H1 (cell line): ENCODE measurements around the gene DPH6. TPM values are rescaled to one million over a fixed set of nuclear protein-coding genes. Genes with fewer than 3 reads are reported as not detected.

Experiments
- CTCF ChIA-PET: fragments of 300-600 bp; sonication (Branson Sonifier 250); formaldehyde crosslinking; loops from one replicate; lab custom pipeline; 2021; ENCODE audit not compliant: partially characterized antibody; lab: Charles Lee
- POLR2A ChIA-PET: fragments of 300-600 bp; sonication (Branson Sonifier 250); formaldehyde crosslinking; loops from one replicate; lab custom pipeline; 2021; ENCODE audit warnings: inconsistent platforms; ENCODE audit not compliant: partially characterized antibody; lab: Charles Lee
- DNase-seq, 2 experiments: peaks; one replicate each; pipeline versions ENCODE4 v3.0.0 to v3.0.0-alpha.2; 2010 to 2022; ENCODE audit warnings: low spot score in 2 of 2, low read depth in 1 of 2, mixed read lengths in 1 of 2
- FAIRE-seq: peaks from 2 replicates; lab custom pipeline; 2011; peaks lifted over from hg19 to GRCh38; lab: Jason Lieb, UNC
- H2AFZ ChIP-seq: 2 replicates; pipeline ENCODE4 v1.8.1; 2012; ENCODE audit warnings: low read length, inconsistent platforms
- H2AK5ac ChIP-seq: 2 replicates; pipeline ENCODE4 v1.6.1; 2013; ENCODE audit warnings: low read depth, low read length
- H2BK120ac ChIP-seq: replicated peaks from 2 replicates; pipeline ENCODE3; 2013; ENCODE audit warnings: low read depth, low read length, inconsistent platforms
- H2BK12ac ChIP-seq: 2 replicates; pipeline ENCODE4 v1.6.1; 2013; ENCODE audit warnings: low read depth, low read length
- H2BK15ac ChIP-seq: 2 replicates; pipeline ENCODE4 v1.6.1; 2013; ENCODE audit warnings: low read length
- H2BK20ac ChIP-seq: 2 replicates; pipeline ENCODE4 v1.6.1; 2013; ENCODE audit warnings: low read length
- H2BK5ac ChIP-seq: 2 replicates; pipeline ENCODE4 v1.6.1; 2013; ENCODE audit warnings: low read depth, low read length
- H3K14ac ChIP-seq: 2 replicates; pipeline ENCODE4 v1.6.1; 2013; ENCODE audit warnings: inconsistent platforms; ENCODE audit not compliant: insufficient read length
- H3K18ac ChIP-seq: 2 replicates; pipeline ENCODE4 v1.6.1; 2013; ENCODE audit warnings: low read length; ENCODE audit errors: extremely low read depth
- H3K23ac ChIP-seq: 2 replicates; pipeline ENCODE4 v1.6.1; 2013; ENCODE audit warnings: inconsistent platforms; ENCODE audit not compliant: insufficient read length
- H3K23me2 ChIP-seq: 2 replicates; pipeline ENCODE4 v1.6.1; 2013; ENCODE audit warnings: low read depth, low read length
- H3K27ac ChIP-seq: 2 replicates; pipeline ENCODE4 v1.6.1; 2011; ENCODE audit warnings: low read depth, low read length, inconsistent platforms
- H3K27me3 ChIP-seq, 4 experiments: replicated peaks in 1 of 4; 1 replicate in 1 of 4; 2 replicates in 3 of 4; pipeline versions ENCODE4 v1.6.1 to v1.8.1; 2011 to 2013; ENCODE audit warnings: low read length in 3 of 4, mild to moderate bottlenecking in 3 of 4, inconsistent platforms in 2 of 4, mixed read lengths in 2 of 4, moderate library complexity in 1 of 4; ENCODE audit not compliant: control insufficient read depth in 3 of 4, insufficient read depth in 3 of 4; ENCODE audit errors: extremely low read depth in 1 of 4
- H3K36me3 ChIP-seq, 4 experiments: 2 replicates each; pipeline versions ENCODE4 v1.6.1 to v1.8.1; 2011 to 2013; ENCODE audit warnings: mild to moderate bottlenecking in 4 of 4, low read length in 3 of 4, moderate library complexity in 2 of 4, control low read depth in 1 of 4, inconsistent platforms in 1 of 4; ENCODE audit not compliant: insufficient read depth in 4 of 4, control insufficient read depth in 2 of 4
- H3K4ac ChIP-seq: replicated peaks from 2 replicates; pipeline ENCODE3; 2013; ENCODE audit warnings: low read length, low read depth, mixed read lengths, inconsistent platforms; ENCODE audit not compliant: insufficient read length
- H3K4me1 ChIP-seq, 4 experiments: replicated peaks in 1 of 4; 1 replicate in 1 of 4; 2 replicates in 3 of 4; pipeline versions ENCODE4 v1.6.1 to v1.8.1; 2011 to 2013; ENCODE audit warnings: low read length in 3 of 4, inconsistent platforms in 2 of 4, mixed read lengths in 1 of 4; ENCODE audit not compliant: insufficient read depth in 4 of 4, control insufficient read depth in 3 of 4
- H3K4me2 ChIP-seq, 2 experiments: 2 replicates each; pipeline versions ENCODE4 v1.6.1 to v1.8.1; 2011 to 2013; ENCODE audit warnings: low read depth in 2 of 2, low read length in 2 of 2, control low read depth in 1 of 2, inconsistent platforms in 1 of 2, mild to moderate bottlenecking in 1 of 2; ENCODE audit not compliant: insufficient read depth in 1 of 2
- H3K4me3 ChIP-seq, 4 experiments: fragments of 200-600, 300-600 bp in 1 of 4; sonication (generic), shearing (Covaris generic), sonication (Bioruptor Twin) in 1 of 4; 2 replicates each; pipeline versions ENCODE4 v1.5.1 to v1.8.1; 2011 to 2016; ENCODE audit warnings: low read length in 4 of 4, low read depth in 3 of 4, control low read depth in 2 of 4, inconsistent platforms in 2 of 4, mild to moderate bottlenecking in 2 of 4, mixed read lengths in 1 of 4, moderate library complexity in 1 of 4; ENCODE audit not compliant: insufficient read depth in 2 of 4; ENCODE audit errors: extremely low read depth in 1 of 4
- H3K56ac ChIP-seq: replicated peaks from 2 replicates; pipeline ENCODE3; 2013; ENCODE audit warnings: low read depth, mild to moderate bottlenecking, mixed read lengths, low read length, inconsistent platforms; ENCODE audit not compliant: insufficient read length
- H3K79me1 ChIP-seq: 2 replicates; pipeline ENCODE4 v1.6.1; 2013; ENCODE audit warnings: low read depth, low read length, control low read depth
- H3K79me2 ChIP-seq, 2 experiments: 2 replicates each; pipeline versions ENCODE4 v1.6.1 to v1.8.1; 2012 to 2013; ENCODE audit warnings: low read length in 2 of 2, mild to moderate bottlenecking in 2 of 2, inconsistent platforms in 1 of 2; ENCODE audit not compliant: insufficient read depth in 2 of 2, control insufficient read depth in 1 of 2
- H3K9ac ChIP-seq, 4 experiments: replicated peaks in 1 of 4; 1 replicate in 1 of 4; 2 replicates in 3 of 4; pipeline versions ENCODE4 v1.6.1 to v1.8.1; 2011 to 2013; ENCODE audit warnings: low read depth in 3 of 4, low read length in 3 of 4, control low read depth in 2 of 4, mild to moderate bottlenecking in 2 of 4, moderate library complexity in 2 of 4, inconsistent platforms in 1 of 4; ENCODE audit errors: extremely low read depth in 1 of 4
- H3K9me3 ChIP-seq, 2 experiments: 2 replicates each; pipeline versions ENCODE4 v1.6.1 to v1.8.1; 2012 to 2013; ENCODE audit warnings: mild to moderate bottlenecking in 2 of 2, moderate library complexity in 2 of 2, control low read depth in 1 of 2, inconsistent platforms in 1 of 2, low read depth in 1 of 2, low read length in 1 of 2, mixed read lengths in 1 of 2; ENCODE audit not compliant: insufficient read depth in 2 of 2
- H4K20me1 ChIP-seq, 2 experiments: replicated peaks in 1 of 2; 2 replicates each; pipeline versions ENCODE3 to v1.8.1; 2011 to 2013; ENCODE audit warnings: inconsistent platforms in 2 of 2, low read length in 2 of 2, mild to moderate bottlenecking in 1 of 2; ENCODE audit not compliant: insufficient read depth in 2 of 2, control insufficient read depth in 1 of 2
- H4K5ac ChIP-seq: 2 replicates; pipeline ENCODE4 v1.6.1; 2013; ENCODE audit warnings: low read length, low read depth, mixed read lengths, inconsistent platforms; ENCODE audit not compliant: insufficient read length
- H4K8ac ChIP-seq: 2 replicates; pipeline ENCODE4 v1.8.0; 2013; ENCODE audit warnings: mild to moderate bottlenecking, moderate library complexity, low read length, inconsistent platforms; ENCODE audit not compliant: insufficient read depth; ENCODE audit errors: extremely low read depth
- H4K91ac ChIP-seq: replicated peaks from 2 replicates; pipeline ENCODE3; 2013; ENCODE audit warnings: low read length, mixed read lengths, inconsistent platforms; ENCODE audit not compliant: insufficient read length
- POLR2A ChIP-seq, 2 experiments: IDR thresholded peaks; 1 replicate in 1 of 2; 2 replicates in 1 of 2; pipeline ENCODE4 v1.6.1; 2011; ENCODE audit warnings: low read depth in 2 of 2, low read length in 2 of 2, mild to moderate bottlenecking in 2 of 2; ENCODE audit errors: control extremely low read depth in 1 of 2
- WGBS, 2 experiments: shearing (Covaris generic) in 1 of 2; methylation state at CpG; one replicate each; pipeline versions ENCODE4 v1.1.6 to v1.1.7; 2013 to 2015; ENCODE audit warnings: low lambda C conversion rate in 2 of 2, mixed read lengths in 2 of 2, inconsistent platforms in 1 of 2, low coverage in 1 of 2, missing lambda C conversion rate in 1 of 2; ENCODE audit not compliant: insufficient replicate concordance in 2 of 2, insufficient coverage in 1 of 2, insufficient read length in 1 of 2; ENCODE audit errors: extremely low coverage in 1 of 2, missing lambda C conversion rate in 1 of 2; 5-methylcytosine and 5-hydroxymethylcytosine counted together
- polyA plus RNA-seq, 7 experiments: library from polyadenylated mRNA; depleted of rRNA in 3 of 7; stranded (reverse) in 5 of 7; unstranded in 2 of 7; fragments of >200 nt in 5 of 7; fragments of 200-250 nt in 2 of 7; gene quantifications; 1 replicate in 5 of 7; 2 replicates in 1 of 7; 4 replicates in 1 of 7; pipeline versions ENCODE4 v1.2.1 to v1.2.3, GENCODE V29; 2011 to 2013; ENCODE audit warnings: missing spikeins in 2 of 7, mixed read lengths in 2 of 7
- total RNA-seq: library from RNA; stranded (reverse); fragmentation: NEBNext Ultra II Directional; extraction: Animal tissue kit (Norgen Biotek cat#: 25700); gene quantifications from 2 replicates; pipeline ENCODE4 v1.2.1, GENCODE V29; 2021

Gene DPH6
- total and polyA plus RNA-seq, 2 of the 8 experiments (the other 6 are each of a cell fraction or from before 2014, with no cell fraction given): 21.6 to 30.5 TPM

DNA sequence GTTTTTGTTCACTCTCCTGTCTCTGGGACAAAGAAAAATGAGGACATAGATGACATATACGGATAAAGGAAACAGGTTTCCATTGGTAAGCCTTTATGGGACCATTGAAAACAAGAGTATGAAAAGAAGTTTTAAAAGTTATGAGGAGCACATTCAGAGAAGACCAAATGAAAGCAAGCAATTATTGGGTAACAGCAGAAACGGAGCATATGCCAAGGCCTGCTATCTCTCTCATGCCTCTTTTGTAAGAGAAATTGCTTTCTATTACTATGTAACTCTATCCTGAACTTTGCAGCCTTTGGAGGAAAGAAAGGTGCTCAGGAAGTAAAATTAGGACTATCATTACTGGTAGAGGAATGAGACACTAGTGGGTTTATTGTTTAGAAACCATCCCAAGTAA is 14.9 kb upstream of the DPH6 start:
- POLR2A ChIA-PET: interaction anchor here (0.6 kb wide), 1 partner anchor 138 kb away, joined by 3 read pairs; no protein-coding TSS in a partner anchor
- H3K27ac ChIP-seq: no peak overlapping the region
- H3K23ac ChIP-seq: no peak overlapping the region
- no peaks in the 10 kb centered on the region for H3K9me3 ChIP-seq
- DNase-seq (no peak), FAIRE-seq (no peak)
- no peak overlapping the region for H4K8ac ChIP-seq
- H2BK20ac ChIP-seq: no peak overlapping the region
- no peaks in the 10 kb centered on the region for H3K4me1 ChIP-seq
- H3K4ac ChIP-seq: no peak overlapping the region
- no peak overlapping the region for H3K4me3 ChIP-seq
- H2BK15ac ChIP-seq: no peak overlapping the region
- WGBS, 2 experiments: 82% methylated on average over 2 of the region's 2 CpGs; no CpG with 5 or more reads in 1 of the 2 experiments
- no peak overlapping the region for H3K18ac ChIP-seq
- no peak overlapping the region for H3K4me2 ChIP-seq
- no peaks in the 10 kb centered on the region for H3K36me3 ChIP-seq
- H3K27me3 ChIP-seq: no peaks in the 10 kb centered on the region
- H2BK120ac ChIP-seq: no peak overlapping the region
- no peaks in the 10 kb centered on the region for H4K20me1 ChIP-seq
- H2BK12ac ChIP-seq: no peak overlapping the region
- no peaks in the 10 kb centered on the region for H3K79me1 ChIP-seq
- no peaks in the 10 kb centered on the region for H3K23me2 ChIP-seq
- no peak overlapping the region for H4K91ac ChIP-seq
- no peak overlapping the region for H2BK5ac ChIP-seq
- H2AK5ac ChIP-seq: no peak overlapping the region
- CTCF ChIA-PET: no interaction called here
- no peaks in the 10 kb centered on the region for H3K79me2 ChIP-seq
- no peak overlapping the region for H4K5ac ChIP-seq
- no peak overlapping the region for H2AFZ ChIP-seq
- no peak overlapping the region for H3K14ac ChIP-seq
- no peak overlapping the region for H3K56ac ChIP-seq
- H3K9ac ChIP-seq: no peak overlapping the region
- no peak for TF ChIP-seq POLR2A (IDR thresholded peaks at IDR 0.05; ENCODE audit: control extremely low read depth in 1 of 2, low read depth in 2 of 2, low read length in 2 of 2)
